Measurements from ENCODE around the gene SSPN.

The SSPN gene

DNA sequence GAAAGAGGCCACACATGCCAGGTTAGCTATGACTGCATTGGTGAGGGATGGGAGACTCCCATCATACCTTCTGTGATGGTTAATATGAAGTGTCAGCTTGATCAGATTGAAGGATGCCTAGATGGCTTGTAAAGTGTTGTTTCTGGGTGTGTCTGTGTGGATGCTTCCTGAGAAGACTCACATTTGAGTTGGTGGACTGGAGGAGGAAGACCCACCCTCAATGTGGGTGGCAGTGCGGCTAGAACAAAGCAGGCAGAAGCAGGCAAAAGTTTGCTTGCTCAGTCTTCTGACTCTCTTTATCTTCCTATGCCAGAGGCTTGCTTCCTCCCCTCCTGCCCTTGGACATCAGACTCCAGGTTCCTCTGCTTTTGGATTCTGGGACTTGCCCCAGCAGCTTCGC, 88.2 kb downstream of the SSPN start:
- H3K27ac ChIP-seq: no peak overlapping the region
- TF ChIP-seq, protein P1, sequence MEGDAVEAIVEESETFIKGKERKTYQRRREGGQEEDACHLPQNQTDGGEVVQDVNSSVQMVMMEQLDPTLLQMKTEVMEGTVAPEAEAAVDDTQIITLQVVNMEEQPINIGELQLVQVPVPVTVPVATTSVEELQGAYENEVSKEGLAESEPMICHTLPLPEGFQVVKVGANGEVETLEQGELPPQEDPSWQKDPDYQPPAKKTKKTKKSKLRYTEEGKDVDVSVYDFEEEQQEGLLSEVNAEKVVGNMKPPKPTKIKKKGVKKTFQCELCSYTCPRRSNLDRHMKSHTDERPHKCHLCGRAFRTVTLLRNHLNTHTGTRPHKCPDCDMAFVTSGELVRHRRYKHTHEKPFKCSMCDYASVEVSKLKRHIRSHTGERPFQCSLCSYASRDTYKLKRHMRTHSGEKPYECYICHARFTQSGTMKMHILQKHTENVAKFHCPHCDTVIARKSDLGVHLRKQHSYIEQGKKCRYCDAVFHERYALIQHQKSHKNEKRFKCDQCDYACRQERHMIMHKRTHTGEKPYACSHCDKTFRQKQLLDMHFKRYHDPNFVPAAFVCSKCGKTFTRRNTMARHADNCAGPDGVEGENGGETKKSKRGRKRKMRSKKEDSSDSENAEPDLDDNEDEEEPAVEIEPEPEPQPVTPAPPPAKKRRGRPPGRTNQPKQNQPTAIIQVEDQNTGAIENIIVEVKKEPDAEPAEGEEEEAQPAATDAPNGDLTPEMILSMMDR (IDR thresholded peaks at IDR 0.05): no peak
- no peak for TF ChIP-seq ZFX (IDR thresholded peaks at IDR 0.05; ENCODE audit: borderline replicate concordance)

DNA sequence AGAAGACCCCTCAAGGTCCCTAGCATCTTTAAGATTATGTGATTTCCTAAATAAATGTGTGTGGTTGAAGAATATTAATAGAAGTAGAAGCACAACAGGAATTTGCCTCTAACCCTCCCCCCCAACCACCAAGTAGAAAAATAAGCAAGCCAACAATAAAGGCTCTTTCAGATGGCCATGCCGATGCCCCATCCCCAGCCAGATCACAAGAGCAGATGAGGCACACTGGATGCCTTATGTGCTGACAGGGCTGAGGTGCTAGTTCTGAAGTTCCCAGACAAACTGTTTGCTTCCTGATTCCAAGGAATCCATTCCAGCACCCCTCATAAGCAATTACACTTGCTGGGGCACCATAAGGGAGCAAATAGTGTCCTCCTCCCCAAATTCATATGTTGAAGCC, 90.0 kb downstream of the SSPN start:
- TF ChIP-seq ZFX (IDR thresholded peaks at IDR 0.05; ENCODE audit: borderline replicate concordance): no peak
- TF ChIP-seq, protein P1 (IDR thresholded peaks at IDR 0.05): no peak
- H3K27ac ChIP-seq: no peak overlapping the region

DNA sequence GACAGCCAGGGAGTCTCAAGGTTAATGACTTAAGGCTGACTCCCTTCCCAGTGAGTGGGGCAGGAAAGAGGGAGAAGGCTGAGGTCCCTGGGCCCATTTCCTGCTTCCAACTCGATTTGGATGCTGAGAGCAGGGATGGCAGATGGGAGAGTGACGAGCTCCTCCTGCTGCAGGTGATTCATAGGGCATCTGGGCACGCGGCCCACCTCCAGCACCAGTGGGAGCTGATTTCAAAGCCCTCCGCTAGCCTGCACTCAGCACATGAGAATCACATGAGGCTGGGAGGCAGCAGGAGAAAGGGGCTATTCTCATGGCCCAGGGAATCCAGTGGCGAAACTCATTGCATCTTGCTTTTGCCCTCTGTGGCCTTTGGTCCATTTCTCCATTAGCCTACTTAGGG, 90.8 kb downstream of the SSPN start:
- no peak overlapping the region for H3K27ac ChIP-seq
- no peak for TF ChIP-seq ZFX (IDR thresholded peaks at IDR 0.05; ENCODE audit: borderline replicate concordance)
- TF ChIP-seq, protein P1 (IDR thresholded peaks at IDR 0.05): no peak

DNA sequence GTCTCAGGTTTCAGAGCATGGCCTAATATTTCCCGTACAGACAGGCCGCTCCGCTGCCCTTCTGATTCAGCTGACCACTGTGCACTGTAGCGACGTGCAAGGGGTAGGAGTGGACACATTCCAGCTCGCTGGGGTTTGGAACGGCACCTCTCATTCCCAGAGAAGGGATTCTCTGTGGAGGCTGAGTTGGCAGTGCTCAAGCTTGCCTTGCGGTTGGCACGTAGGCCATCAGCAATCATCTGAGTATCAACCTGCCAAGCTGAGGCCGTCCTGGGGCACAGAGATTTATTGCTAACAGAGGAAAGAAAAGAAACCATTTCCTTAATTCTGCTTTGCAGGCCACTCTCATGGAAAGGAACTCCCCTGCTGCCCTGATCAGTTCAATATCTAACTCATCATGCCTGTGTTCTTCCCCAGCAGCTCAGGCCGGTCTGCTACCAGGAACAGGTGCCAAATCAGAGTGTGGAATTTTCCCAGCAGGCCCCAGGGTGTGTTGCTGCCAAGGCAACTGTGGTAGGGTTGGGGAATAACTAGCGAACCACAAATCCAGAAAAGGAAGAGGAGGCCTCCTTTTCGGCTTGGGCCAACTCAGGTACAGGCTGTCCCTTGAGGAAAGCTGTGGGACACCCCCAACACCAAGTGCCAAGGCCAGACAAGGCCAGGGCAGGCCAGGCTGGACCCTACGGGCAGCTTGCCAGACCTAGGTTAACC, 92.5 kb downstream of the SSPN start:
- no peak for TF ChIP-seq ZFX (IDR thresholded peaks at IDR 0.05; ENCODE audit: borderline replicate concordance)
- H3K27ac ChIP-seq: no peak overlapping the region

DNA sequence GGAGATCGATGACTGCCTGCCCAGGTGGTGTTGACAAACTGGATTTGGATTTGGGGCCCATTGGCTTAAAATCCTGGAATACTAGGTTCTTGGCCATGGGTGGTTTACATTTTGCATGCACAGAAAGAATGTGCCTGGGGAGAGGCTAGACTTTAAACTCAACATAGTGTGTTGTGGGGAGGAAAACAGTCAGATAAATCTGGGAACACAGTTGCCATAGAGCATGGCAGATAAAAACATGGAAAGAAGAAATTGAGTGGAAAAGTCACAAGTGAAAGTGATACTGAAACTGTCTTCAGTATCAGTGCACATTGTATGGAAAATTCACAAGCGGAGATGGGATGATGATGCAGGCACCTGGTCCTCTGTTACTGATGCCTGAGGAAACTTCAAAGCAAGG, 95.2 kb downstream of the SSPN start:
- H3K27ac ChIP-seq: no peak overlapping the region
- no peak for TF ChIP-seq ZFX (IDR thresholded peaks at IDR 0.05; ENCODE audit: borderline replicate concordance)
- TF ChIP-seq, protein P1 (IDR thresholded peaks at IDR 0.05): no peak

DNA sequence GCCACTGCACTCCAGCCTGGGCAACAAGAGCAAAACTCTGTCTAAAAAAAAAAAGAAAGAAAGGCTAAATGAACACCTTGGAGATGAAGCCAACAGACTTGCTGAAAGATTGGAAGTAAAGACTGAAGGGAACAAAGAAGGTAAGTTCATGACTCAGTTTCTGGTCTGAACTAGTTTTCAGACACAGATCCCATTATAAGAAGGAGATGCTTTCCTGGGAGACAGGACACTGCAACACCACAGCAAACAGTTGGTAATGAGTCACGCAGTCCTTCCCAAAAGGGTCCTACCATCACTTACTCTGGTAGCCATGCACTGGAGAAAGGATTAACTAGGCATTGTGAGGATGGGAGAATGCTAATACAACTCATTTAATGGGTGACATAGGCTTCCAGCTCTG, 97.2 kb downstream of the SSPN start:
- TF ChIP-seq, protein P1 (IDR thresholded peaks at IDR 0.05): no peak
- TF ChIP-seq ZFX (IDR thresholded peaks at IDR 0.05; ENCODE audit: borderline replicate concordance): no peak
- no peak overlapping the region for H3K27ac ChIP-seq

DNA sequence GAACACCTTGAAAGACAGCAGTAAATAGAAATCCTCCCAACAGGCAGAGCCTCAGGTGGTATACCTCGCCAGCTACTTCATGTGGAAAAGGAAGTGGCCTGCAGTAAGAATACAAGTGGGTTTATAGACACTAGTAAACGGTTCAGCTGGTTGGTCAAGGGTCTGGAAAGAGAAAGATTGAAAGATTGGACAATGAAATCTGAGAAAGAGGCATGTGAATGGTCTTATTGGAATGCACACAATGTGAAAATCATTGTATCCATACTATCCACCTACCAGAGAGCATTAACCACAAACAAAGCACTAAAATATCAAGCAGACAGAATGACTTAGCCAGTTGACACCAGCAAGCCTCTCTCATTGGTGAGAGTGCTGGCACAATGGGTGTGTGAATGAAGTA, 98.2 kb downstream of the SSPN start:
- no peak overlapping the region for H3K27ac ChIP-seq
- no peak for TF ChIP-seq ZFX (IDR thresholded peaks at IDR 0.05; ENCODE audit: borderline replicate concordance)
- TF ChIP-seq, protein P1 (IDR thresholded peaks at IDR 0.05): no peak

DNA sequence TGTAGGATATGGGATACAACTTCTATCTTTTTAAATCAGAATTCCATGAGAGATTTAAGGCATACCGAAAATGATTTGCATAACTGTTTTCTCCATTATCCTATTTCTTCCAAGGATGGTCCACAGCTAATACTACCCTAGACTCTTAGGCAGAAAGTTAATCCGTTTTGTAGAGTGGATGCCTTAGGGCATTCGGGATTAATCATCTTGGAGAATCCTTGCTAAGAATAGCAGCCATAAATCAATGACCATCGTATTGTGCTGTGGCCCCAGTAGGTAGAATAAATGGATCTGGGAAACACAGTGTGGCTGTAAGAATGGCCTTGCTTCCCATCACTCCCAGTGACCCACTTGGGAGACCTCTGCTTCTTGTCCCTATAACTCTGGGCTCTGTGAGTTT, 99.6 kb downstream of the SSPN start:
- no peak overlapping the region for H3K27ac ChIP-seq
- TF ChIP-seq, protein P1 (IDR thresholded peaks at IDR 0.05): no peak
- no peak for TF ChIP-seq ZFX (IDR thresholded peaks at IDR 0.05; ENCODE audit: borderline replicate concordance)

All from 22Rv1 (cell line).